GM21381 (cell line): ENCODE data around the gene PAK3.

Experiments used
- ATAC-seq: cut with Tn5 transposase; IDR thresholded peaks from one replicate; pipeline ENCODE4 v1.9.1; 2021; ENCODE audit warnings: mild to moderate bottlenecking, moderate library complexity; ENCODE audit not compliant: unreplicated experiment

The PAK3 gene

GRCh38 chrX:111095974-111096895 lies at the start of gene PAK3:
TSS of gene PAK3 (plus strand) at chrX:111096191. CDS start at chrX:111123104, 26,913 bp downstream.
- ATAC-seq, result peak; percentile 46

DNA sequence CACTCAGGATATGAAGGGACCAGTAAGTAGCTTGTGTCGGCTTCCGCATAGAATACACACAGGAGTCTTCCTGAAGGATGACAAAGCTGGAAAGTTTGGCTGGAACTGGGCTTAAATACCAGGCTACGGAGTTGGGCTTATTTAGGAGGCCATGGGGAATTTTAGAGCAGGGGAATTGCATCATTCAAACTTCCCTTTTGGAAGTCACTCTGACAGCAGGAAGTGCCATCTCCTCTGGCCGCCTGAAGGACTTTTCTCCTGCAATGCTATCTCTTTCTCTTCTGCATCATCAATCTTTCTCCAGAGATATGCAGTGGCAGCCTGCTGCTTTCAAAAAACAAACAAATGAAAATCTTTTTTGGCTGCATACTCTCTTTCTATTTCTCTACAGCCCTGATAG lies 48.4 kb upstream of the PAK3 start:
- ATAC-seq, result no peak

DNA sequence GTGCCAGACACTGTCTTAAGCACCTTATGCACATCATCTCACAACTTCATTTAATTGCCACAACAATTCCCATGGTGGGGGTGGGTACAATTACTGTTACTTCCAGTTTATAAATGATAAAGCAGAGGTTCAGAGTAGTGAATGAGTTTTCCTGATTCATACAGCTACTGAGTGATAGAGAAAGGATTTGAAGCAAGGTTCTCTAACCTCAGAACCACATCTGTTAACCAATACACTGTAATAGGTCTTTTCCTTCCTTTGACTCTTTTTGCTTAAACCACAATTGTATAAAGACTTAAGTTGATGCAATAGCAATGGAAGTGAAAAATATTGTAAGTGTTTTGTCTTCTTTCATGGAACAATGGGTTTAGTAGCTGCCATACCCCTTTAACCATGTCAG lies 43.5 kb upstream of the PAK3 start:
- ATAC-seq, result no peak

GRCh38 chrX:111071542-111072277 lies 24.3 kb upstream of the PAK3 start:
- no peak for ATAC-seq

- ATAC-seq, result no peak
Measured at GRCh38 chrX:111083081-111083480, 12.9 kb upstream of the PAK3 start.

- ATAC-seq, result no peak
Measured at GRCh38 chrX:111086591-111087006, 9.4 kb upstream of the PAK3 start.

DNA sequence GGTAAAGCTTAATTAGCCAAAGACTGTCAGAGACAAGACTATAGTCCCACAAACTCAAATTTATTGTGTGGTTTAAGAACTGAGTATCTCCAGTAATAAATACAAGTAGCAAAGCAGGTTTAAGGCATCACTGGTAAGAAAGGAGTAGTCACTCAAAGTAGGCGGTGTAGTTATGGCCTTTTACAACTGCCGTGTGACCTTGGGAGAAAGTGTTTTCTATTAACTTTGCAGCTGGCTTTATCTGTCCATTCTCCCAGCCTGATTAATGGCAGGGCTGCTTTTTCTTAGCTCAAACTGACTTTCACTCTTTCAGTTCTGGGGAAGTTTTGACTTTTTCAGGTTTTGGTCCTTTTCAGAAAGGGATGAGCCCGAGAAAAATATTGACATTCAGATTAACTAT lies 7.4 kb upstream of the PAK3 start:
- no peak for ATAC-seq

DNA sequence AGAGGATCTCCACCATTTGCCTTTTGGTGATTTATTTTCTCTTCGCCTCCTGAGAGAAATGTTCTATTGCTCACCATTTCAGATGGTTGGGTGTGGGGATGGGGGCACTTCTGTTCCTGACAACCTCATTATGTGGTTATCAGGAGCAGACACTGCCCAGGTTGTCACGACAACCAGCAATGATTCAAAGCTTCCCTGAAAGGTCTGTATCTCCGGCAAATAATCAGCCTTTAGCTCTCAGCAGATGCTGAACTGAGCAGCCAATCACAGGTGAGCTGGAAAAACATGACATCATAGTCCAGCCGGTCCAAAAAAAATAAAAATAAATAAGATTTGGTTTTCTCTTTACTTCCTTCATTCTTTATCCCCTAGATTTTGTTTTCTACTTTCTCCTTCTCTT lies 5.5 kb upstream of the PAK3 start:
- no peak for ATAC-seq

DNA sequence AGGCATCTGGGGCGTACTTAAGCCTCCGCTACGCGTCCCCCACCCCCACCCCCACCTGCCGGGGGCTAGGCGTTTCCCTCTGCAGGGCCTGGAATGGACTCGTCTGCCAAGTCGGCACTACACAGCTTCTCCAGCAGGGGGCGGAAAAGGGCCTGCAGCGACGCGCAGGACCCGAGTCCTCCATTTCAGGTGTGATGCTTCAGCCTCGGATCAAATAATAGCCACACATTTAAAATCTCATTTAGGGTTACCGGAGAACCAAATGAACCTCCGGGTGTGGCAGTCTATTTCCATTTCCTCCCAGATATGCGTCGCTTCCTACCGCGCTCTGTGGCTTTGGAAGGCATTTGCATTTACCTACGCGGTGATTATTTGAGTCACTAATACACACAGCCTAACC lies 2.9 kb downstream of the PAK3 start:
- ATAC-seq, result peak; percentile 68

GRCh38 chrX:111100191-111100590 lies 4.2 kb downstream of the PAK3 start:
- ATAC-seq, result no peak

DNA sequence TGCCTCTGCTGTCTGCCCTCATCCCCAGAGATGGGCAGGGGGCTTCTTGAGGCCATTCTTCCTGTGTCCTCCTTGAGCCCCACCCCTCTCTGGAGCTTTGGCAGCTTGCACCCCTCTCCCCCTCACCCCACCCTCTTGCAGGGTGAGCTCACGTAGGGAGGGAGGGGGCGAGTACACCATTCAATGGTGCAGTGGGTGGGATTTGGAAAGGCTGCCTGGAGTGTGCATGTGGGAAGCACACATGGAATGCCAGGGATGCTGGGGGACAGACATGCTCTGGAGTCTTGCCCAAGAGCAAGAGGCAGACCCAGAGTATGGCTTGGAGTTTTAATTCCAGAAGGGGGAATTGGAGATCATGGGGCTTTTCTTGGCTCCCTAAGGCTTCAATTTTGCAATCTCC lies 5.6 kb downstream of the PAK3 start:
- no peak for ATAC-seq

DNA sequence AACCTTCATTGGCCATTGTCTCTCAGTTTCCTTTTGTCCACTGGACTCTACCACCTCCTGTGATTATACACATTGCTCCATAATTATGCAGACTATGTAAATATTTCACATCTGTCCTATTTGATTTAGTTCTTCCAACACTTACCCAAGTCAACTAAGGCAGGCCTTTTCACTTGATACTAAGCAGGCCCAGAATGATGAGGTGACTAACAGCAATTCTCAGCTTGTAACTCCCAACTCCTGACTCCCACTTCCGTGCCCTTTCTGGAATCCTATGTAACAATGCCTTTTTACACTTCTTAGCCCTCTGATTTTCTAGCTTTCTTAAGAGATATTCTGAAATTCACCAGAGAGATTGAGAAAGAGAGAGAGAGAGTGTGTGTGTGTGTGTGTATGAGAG lies 6.6 kb downstream of the PAK3 start:
- no peak for ATAC-seq

GRCh38 chrX:111103246-111103645 lies 7.3 kb downstream of the PAK3 start:
- ATAC-seq, result no peak

DNA sequence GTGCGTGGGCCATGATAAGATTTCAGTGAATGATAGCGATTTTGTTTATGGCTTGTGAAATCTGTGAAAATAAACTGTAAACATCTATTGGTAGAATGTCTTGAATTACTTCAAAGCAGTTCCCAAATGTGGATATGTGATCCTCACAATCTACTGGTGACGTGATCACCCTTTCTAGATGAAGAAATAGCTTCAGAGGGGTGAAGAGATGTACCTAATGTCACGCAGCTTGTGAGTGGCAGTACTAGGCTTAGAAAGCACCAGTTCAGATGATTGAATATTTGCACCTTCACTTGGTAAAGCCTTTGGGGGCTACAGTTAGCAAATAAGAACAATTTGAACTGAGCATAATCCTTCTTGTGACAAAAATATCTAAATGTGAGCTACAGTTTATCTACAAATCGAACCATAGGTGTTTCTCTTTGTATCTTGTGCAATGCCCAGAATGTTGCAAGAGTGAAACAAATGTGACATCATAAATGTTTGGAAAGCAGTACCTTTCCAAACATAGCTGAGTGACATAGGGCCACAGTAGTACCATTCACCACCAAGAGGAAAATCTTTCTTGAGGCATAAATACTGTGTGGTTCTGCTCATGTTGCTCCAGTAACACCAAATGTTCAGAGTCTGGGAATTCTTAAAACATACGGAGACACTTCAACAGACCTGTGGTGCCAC lies 14.2 kb downstream of the PAK3 start:
- no peak for ATAC-seq

DNA sequence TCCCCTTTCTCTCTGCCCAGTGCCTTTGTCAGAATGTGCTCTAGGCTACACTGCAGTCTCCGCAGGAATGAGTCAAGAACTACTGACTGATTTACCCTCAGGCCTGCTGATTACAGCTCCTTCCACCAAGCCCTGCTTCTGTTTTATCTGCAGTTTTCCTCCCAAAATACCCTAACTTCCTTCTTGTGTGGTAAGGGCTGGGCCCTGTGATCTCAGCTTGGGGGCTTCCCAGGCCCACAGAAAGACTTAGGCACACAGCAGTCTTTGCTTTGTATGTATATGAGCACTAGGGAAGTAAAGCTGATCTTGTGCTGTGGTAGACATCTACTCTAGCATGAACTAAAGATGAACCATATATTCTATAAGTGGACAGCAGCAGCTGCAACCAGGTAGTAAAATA lies 18.8 kb downstream of the PAK3 start:
- no peak for ATAC-seq

- ATAC-seq, result no peak
Measured at GRCh38 chrX:111116666-111117065, 20.7 kb downstream of the PAK3 start.

- ATAC-seq, result no peak
Measured at GRCh38 chrX:111119341-111119740, 23.4 kb downstream of the PAK3 start.

DNA sequence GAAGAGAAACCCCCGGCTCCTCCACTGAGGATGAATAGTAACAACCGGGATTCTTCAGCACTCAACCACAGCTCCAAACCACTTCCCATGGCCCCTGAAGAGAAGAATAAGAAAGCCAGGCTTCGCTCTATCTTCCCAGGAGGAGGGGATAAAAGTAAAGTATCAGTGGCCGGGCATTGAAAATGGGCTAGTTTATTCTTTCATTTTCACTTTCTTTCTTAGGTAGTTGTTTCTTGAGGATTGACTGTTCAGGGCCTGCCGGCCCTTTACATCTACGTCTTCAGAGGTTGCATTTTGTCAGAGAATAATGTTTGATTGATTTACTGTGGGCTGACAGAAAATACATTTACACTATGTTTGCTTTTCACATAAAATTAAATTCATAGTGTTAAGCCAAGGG lies 27.1 kb downstream of the PAK3 start:
- ATAC-seq, result peak; percentile 71

GRCh38 chrX:111123606-111124179 lies 27.7 kb downstream of the PAK3 start:
- ATAC-seq, result peak; percentile 19

GRCh38 chrX:111124418-111124817 lies 28.4 kb downstream of the PAK3 start:
- no peak for ATAC-seq

DNA sequence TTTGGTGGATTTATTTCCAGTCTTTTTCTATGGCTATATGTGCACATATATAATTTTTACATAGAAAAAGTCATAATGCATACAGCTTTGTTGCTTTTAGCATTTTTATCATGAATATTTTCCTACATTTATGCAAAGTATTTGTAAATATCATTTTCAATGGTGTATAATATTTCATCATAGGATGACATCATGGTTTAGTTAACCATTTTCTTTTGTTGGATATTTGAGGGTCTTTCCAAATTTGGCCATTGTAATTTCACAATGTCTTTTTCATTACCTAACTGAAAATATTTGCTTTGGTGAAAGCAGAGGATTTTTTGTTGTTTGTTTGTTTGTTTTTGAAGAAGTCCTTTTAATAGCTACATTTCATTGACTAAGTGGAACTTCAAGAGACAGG lies 31.0 kb downstream of the PAK3 start:
- ATAC-seq, result no peak
